HG03196 (cell line): ENCODE results near the gene NCOR2.
"Not testable (repeated sequence)": the region's sequence is repeated elsewhere in the genome, so short reads cannot be mapped to it uniquely, and the experiment has no call there.

Experiments
- ATAC-seq: cut with Tn5 transposase; IDR thresholded peaks from one replicate; pipeline ENCODE4 v1.9.1; 2021; ENCODE audit not compliant: unreplicated experiment

NCOR2 gene

DNA sequence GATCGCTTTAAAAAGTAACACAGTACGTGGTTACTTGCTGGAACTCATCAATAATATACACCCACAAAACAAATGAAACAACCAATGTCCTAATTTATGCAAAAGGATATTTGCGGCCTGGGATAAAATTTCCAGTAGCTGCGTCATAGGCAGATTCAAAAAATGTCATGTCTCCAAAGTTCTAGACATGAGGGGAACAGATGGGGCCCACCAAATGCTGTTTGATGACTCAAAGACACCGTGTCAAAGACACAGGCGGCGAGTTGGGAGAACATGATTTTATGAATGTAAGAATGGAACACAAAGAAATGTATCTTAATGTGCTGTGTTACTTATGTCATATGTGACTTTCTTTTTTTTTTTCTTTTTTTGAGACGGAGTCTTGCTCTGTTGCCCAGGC is 34.3 kb upstream of the NCOR2 start:
- ATAC-seq, result no peak

DNA sequence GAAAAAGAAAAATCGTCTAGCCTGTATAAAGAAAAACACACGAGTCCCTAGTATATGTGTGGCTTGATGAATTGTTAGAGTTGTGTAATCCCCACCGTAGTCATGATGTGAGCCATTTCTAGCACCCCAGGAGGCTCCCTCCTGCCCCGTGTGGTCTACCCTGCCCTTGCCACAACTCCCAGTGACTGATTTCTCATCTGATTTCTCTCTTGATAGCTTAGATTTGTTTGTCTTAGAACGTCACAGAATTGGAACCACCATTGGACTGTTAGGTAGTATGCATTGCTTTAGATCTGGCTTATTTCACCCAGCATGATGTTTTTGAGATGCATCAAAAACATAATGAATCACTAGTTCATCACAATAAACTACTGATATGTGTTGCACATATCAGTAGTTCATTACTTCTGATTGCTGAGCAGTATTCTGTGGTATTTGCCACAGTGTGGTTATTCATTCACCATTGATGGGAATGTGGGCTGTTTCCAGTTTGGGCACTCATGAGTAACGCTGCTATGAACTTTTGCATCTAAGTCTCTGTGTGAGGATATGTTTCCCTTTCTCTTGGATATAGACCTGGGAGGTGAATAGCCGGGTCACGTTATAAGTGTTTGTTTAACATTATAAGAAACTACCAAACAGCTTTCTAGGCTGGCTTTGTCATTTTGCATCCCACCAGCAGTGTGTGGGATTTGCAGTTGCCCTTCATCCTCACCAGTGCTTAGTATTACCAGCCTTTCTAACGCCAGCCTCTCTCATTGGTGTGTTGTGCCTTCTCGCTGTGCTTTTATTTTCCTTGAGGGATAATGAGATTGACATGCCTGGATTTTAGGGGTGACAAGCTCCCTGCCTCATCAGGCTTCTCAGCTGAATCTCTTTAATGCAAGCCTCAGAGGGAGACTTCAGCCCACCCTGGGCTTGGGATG is 31.9 kb upstream of the NCOR2 start:
- ATAC-seq, result no peak

DNA sequence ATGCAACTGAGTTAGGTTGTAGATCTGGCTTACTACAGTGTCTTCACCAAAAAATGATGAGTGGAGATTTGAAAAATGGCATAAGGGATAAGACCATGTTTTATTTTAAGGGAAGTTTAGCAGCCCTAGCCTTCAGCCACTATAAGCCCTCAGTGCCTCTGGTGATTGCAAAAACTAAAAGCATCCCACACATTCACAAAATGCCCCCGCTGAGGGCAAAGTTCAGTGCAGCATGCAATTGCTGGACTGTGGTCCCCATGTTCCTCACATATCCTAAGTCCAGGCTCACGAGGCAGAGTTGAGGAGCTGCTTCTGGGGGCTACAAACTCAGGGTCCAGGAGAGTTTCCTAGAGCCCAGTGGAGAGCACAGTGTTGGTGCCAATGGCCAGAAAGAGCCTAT is 29.6 kb upstream of the NCOR2 start:
- ATAC-seq, result no peak

DNA sequence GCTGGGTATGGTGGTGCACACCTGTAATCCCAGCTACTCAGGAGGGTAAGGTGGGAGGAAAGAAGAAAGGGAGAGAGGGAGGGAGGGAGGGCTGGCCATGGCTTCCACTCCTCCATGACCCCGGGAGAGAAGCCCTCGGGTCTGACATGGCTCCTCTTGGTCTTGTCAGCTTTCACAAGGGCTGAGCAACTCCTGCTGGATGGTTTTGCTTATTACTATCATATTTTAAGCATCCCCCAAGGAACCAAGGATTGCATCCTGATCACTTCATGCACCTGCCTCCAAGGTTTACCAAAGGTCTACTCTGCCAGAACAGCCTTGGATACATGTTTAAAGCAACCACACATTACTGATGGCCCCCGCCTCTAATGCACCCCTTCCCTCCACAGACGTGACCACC is 28.0 kb upstream of the NCOR2 start:
- ATAC-seq, result no peak

DNA sequence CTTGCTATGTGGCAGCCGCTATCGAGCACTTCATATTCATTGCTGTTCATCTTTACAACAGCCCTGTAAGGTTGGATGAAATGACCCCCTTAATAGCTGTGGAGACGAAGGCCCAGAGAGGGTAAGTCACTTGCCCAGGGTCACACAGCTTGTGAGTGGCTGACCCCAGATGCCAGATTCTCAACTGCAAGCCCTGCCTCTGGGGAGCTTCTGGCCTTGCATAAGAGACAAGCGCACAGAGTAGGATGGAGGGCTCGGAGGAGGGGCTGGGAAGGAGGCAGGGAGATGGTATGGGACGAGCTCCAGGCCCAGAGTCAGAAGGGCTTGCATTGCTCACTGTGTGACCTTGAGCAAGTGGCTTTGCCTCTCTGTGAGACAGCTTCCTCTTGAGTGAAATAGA is 27.4 kb upstream of the NCOR2 start:
- no peak for ATAC-seq

DNA sequence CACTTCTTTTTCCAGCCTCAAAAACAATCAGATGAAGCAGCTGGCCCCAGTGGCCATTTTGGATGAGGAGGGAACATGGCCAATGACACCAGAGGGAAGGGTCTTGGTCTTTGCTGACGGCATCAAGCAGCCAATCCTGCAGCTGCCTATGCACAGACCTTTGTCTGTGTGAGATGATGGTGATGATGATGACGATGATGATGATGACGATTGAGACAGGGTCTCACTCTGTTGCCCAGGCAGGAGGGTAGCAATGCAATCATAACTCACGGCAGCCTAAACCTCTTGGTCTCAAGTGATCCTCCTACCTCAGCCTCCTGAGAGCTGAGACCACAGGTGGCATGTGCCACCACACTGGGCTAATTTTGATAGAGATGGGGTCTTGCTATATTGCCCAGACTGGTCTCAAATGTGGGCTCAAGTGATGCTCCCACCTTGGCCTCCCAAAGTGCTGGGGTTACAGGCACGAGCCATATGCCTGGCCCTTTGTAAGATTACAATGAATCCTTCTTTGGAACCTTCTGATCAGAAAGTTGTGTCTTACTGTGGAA is 26.5 kb upstream of the NCOR2 start:
- no peak for ATAC-seq

DNA sequence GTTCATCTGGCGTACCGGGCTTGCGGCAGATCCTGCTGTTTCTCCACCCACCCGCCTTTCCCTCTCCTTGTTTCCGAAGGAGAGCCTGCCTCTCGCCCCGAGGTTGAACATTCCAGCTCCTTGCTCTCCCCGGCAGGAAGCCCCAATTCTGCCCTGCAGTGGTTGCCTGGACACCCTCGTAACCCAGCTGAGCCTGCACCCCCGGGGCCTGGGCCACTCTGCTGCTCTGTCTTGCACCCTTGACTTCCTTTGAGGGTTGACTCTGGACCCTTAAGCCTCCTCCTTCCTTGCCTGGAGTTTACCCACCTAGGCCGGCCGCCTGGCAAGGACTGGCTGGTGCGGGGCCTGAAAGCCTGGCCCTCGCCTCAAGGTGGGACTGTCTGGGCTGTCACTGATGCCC is 25.8 kb upstream of the NCOR2 start:
- ATAC-seq, result no peak

DNA sequence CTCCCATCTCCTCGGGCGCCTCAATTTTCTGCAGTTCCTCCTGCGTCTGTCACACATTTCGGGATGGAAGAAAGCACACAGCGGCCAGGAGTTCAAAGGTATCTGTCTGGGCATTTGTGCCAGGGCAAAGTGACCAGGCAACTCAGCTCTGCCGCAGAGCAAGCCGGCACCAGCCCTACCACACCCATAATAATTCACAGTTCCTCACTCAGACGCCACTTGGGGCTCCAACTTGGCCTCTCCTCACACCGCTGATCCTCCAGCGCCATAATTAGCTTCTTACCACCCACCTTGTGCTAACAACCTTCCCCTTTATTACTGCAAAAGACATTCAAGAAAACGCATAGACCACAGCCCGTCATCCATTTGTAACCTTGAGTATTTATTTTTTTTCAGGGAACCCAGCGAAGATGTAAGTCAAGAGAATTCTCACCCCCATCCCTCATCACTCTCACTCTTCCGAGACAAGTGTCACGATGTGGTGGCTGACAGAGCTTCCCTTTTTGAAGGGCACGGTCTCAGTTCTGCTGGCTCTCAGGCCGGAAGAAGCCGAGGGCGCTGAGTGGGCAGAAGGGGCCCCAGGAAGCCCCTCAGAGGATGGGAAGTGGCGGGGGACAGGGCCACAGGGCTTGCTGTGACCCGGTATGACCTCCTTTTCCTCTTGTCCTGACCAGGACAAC is 25.2 kb upstream of the NCOR2 start:
- ATAC-seq, result no peak

DNA sequence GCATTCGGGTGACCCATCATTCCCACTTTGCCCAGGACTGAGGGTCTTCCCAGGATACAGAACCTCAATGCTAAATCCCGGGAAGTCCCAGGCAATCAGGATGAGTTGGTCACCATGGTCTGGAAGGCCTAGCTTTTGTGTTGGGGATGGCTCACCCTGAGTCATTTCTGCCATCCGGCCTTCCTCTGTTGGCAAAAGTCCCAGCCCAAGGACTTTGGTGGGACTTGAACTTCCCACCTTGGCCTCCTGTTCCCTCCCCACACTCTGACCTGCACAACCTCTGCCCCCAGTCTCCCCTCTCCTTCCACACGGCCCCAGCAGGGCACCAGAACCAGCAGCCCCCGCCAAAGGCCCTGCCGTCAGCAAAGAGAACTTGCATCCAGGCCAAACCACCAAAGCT is 24.6 kb upstream of the NCOR2 start:
- no peak for ATAC-seq

DNA sequence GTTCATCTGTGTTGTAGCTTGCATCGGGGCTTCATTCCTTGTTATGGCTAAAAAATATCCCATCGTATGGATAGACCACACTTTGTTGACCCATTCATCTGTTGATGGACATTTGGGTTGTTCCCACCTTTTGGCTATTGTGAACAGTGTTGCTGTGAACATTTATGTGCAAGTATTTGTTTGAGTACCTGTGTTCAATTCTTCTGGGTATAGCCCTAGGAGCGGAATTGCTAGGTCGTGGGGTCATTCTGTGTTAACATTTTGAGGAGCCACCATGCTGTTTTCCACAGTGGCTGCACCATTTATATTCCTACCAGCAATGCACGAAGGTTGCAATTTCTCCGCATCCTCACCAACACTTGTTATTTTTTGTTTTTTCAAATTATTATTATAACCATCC is 23.0 kb upstream of the NCOR2 start:
- ATAC-seq, result no peak

DNA sequence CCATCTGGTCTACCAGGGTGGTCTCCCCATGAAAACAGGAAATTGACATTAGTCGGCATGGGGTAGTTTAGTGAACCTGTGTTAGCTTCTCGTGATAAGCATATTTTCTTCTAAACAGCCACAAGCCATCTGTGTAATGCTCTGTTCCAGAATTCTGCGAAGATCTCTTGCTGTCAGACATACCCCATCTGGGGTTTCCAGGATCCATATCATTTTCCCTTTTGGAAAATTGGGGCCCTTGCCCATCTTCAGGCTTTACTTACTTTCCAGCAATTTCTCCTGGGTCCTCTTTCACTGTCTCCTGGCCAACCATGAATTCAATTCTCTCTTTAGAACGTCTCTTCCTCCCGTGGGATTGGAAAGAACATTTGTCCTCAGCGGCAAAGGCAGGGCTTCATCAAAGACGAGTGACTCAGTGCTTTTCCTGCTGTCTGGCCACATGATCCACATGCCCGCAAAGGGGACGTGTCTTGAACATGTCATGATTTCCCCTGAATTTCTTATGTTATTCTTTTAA is 21.4 kb upstream of the NCOR2 start:
- ATAC-seq, result no peak

DNA sequence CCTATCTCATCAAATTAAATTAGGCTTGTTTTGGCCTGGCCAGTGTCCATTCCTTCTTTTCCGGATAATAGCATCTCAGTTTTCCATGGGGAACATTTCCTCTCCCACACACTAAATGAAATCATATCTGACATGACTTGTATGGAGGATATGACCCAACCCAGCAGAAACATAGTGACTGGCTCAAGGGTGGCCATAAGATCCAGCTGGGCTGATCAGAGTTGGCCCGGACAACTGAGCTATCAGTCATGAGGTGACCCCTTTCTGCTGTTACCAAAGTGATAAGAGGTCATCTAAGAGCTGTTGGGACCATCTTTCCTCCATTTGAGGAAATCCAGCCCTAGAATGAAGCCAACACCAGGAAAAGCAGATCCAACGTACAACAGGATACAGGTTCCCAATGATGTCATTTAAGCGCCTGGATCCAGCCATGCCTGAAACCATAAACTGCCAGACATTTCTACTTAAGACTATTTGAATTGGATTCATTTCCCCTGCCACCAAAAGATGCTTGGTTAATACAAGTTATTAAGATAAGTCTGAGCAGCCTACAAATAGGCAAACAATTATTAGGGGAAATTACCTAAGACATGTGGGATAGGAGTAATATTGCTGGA is 20.7 kb upstream of the NCOR2 start:
- ATAC-seq, result no peak

DNA sequence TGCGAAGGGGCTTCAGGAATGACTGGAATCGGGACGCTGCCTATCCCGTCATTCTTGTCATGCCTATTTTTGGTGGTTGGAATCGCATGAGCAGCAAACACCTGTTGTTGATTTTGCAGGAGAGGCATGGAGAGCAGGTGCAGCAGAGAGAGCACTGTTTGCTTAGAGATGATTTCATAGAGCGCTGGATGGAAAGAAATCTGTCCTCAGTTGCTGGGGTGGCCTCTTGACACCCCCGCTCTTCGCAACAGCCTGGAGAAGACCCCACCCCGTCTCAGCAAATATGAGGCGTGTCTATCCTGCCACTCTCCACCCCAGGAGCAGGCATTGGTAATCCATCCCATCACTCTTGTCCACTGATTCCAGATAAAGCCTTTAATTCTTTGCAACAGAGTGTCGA is 19.3 kb upstream of the NCOR2 start:
- no peak for ATAC-seq

DNA sequence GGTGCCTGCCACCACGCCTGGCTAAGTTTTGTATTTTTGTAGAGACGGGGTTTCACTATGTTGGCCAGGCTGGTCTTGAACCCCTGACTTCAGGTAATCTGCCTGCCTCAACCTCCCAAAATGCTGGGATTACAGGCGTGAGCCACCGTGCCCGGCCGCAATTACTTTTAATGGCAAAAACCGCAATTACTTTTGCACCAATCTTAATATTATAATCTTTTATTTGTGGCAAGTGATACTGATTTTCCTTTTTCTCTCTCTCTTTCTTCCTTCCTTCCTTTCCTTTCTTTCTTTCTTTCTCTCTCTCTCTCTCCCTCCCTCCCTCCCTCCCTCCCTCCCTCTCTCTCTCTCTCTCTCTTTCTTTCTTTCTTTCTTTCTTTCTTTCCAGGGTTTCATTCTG is 17.1 kb upstream of the NCOR2 start:
- ATAC-seq, result not testable (repeated sequence)

DNA sequence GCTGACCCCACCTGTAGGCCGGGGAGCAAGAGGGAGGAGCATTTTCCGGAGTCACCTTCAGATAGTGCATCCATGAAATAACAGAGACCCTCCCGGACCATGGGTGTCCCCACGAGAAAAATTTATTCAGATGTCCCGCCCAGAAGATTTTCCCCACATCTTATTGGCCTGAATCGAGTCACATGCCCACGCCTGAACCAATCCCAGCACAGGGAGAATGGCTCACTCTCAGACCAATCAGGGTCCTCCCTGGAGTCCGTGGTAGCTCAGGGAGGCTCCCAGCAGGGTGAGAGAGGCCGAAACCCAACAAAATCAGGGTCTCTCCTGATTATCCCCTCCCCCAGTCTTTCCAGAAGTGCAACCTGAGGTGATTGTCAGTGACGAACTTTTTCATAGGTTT is 16.4 kb upstream of the NCOR2 start:
- ATAC-seq, result no peak

DNA sequence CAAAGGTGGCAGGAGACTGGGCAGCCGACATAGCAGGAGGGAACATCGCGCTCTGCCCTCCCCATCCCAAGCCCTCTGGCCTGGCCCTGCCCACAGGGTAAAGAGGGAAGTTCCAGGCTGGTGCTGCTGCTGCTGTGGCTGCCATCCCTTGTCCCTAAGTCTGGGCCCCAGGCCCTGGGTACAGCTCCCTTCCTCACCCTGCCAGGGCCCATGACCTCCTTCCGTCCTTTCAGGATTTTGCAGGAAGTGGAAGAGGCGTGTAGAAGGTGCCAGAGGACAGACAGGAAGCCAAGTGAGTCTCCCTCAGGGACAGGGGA is 14.7 kb upstream of the NCOR2 start:
- ATAC-seq, result no peak

DNA sequence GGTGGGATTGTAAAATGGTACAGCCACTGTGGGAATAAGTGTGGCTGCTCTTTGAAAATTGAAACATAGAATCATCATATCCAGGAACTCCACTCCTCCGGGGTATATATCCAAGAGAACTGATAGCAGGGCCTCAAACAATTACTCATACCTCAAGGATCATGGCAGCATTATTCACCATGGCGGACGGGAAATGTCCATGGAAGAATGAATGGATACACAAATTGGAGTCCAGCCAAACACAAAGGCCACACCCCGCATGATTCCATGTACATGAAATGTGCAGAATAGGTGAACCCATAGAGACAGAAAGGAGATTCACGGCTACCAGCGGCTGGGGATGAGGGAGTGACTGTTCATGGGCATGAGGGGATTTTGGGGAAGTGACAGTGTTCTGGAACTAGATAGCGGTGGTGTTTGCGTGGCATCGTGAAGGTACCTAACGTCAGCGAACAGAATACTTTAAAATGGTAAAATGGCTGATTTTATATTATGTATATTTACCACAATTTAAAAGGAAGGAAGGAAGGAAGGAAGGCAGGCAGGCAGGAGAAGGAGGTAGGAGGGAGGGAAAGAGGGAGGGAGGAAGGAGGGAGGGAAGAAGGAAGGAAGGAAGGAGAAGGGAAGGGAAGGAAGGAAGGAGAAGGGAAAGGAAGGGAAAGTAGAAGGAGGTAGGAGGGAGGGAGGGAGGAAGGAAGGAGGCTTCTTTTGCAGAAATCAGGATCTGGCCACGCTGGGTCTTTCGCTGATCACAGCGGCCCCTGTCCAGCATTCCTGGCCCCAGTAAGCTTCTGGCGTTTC is 14.1 kb upstream of the NCOR2 start:
- ATAC-seq, result no peak

DNA sequence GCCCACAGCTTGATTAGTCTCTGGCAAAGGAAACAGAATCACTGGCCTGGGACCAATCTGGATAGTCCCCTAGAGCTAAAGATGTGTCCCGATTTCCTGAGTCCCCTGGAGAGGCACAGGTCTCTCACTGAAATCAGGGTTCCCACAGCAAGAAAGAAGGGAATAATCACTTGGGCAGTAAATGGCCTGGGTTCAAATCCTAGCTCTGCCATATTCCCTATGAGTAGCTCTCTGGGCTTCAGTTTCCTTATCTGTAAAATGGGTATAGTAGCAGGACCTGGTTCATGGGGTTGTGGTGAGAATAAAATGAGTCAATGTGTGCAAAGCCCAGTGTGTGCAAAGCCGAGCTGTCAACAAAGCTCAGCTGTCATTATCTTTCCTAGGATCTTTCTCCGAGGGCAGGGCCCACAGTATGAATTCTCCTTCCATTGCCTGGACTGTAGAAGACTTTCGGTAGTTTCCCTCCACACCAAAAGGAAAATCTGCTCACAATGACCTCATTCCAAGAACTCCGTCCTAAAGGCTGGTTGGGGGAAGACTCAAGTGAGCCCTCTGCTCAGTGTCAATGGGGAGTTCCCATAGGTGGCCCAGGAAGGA is 12.6 kb upstream of the NCOR2 start:
- no peak for ATAC-seq

DNA sequence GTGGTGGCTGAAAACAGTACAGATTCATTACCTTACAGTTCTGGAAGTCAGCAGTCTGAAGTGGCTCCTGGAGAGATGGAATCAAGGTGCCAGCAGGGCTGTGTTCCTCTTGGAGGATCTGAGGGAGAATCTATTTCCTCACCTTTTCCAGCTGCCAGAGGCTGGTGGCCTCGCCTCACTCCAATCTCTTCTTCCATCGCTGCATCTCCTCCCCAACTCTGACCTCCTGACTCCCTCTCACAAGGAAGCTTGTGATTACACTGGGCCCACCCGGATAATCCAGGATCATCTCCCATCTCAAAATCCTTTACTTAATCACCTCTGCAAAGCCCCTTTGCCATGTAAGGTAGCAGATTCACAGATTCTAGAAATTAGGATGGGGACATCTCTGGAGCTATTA is 11.4 kb upstream of the NCOR2 start:
- ATAC-seq, result no peak

DNA sequence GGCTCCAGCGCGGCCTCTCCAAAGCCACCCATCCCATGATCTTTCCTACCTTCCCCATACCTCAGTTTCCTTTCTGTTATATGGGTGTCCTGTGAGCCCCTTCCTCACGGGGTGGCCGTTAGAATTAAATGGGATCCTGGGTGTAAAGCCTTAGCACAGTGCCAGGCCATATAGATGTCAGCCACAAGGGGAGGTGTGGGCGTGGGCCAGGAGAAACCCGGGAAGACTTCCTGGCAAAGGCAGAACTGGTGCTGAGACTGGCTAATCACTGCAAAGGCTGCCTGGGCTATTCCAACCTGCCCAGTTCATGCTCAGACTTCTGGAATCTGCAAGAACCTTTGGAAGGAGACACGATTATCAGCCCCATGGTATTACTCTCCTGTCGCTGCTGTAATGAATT is 11.0 kb upstream of the NCOR2 start:
- no peak for ATAC-seq

DNA sequence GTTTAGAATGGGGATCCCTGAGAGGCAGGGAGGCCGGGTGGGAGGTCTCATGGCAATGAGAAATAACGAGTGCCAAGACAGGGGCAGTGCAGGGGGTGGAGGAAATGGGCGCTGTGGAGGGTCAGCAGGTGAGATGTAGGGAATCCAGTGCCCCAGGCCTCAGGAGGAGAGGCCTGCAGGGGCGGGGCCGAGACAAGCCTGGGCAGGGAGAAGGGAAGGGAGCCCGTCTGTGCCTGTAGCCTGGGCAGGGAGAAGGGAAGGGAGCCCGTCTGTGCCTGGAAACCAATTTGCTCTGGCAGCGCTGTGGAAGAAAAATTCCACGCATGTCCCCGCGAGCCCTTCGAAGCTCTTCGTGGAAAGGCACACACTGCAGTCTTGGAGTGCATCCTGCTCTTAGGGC is 10.6 kb upstream of the NCOR2 start:
- ATAC-seq, result no peak
